Measurements from ENCODE around the gene SLC38A4. TPM values are rescaled to one million over a fixed set of nuclear protein-coding genes. Genes with fewer than 3 reads are reported as not detected.
"Not testable (repeated sequence)": the region's sequence is repeated elsewhere in the genome, so short reads cannot be mapped to it uniquely, and the experiment has no call there.

SLC38A4 gene
- polyA plus RNA-seq (2012; ENCODE audit: low read depth, missing spikeins): not detected

GRCh38 chr12:46825591-46826414 is at the start of gene SLC38A4:
SLC38A4 (minus strand) TSS chr12:46825997; CDS start chr12:46793071, 32,926 bp downstream.
- FAIRE-seq: no peak
- TF ChIP-seq TAF1 (IDR thresholded peaks at IDR 0.05; ENCODE audit: low read depth, low read length): no peak
- DNase-seq (ENCODE audit: insufficient read length, low spot score): no peak

- FAIRE-seq (no peak), DNase-seq (ENCODE audit: insufficient read length, low spot score) (no peak)
- TF ChIP-seq POLR2AphosphoS5 (IDR thresholded peaks at IDR 0.05; ENCODE audit: low read depth, low read length) (no peak), SPI1 (IDR thresholded peaks at IDR 0.05; ENCODE audit: low read depth, low read length) (no peak), PAX5 (IDR thresholded peaks at IDR 0.05; ENCODE audit: insufficient read depth, low read length, severe bottlenecking) (no peak), POU2F2 (IDR thresholded peaks at IDR 0.05; ENCODE audit: low read depth, low read length) (no peak), POLR2A (IDR thresholded peaks at IDR 0.05; ENCODE audit: low read depth, low read length) (no peak), TAF1 (IDR thresholded peaks at IDR 0.05; ENCODE audit: low read depth, low read length) (no peak)
Measured at GRCh38 chr12:46875095-46875494, 49.3 kb upstream of the SLC38A4 start.

- DNase-seq (ENCODE audit: insufficient read length, low spot score) (no peak), FAIRE-seq (no peak)
- TF ChIP-seq POU2F2 (IDR thresholded peaks at IDR 0.05; ENCODE audit: low read depth, low read length) (no peak), TAF1 (IDR thresholded peaks at IDR 0.05; ENCODE audit: low read depth, low read length) (no peak)
Measured at GRCh38 chr12:46874642-46875041, 48.8 kb upstream of the SLC38A4 start.

GRCh38 chr12:46872135-46872534 is 46.3 kb upstream of the SLC38A4 start:
- DNase-seq (ENCODE audit: insufficient read length, low spot score) (no peak), FAIRE-seq (no peak)
- TF ChIP-seq POLR2A (IDR thresholded peaks at IDR 0.05; ENCODE audit: low read depth, low read length) (no peak), PAX5 (IDR thresholded peaks at IDR 0.05; ENCODE audit: insufficient read depth, low read length, severe bottlenecking) (no peak)

- no peak for TF ChIP-seq PAX5 (IDR thresholded peaks at IDR 0.05; ENCODE audit: insufficient read depth, low read length, severe bottlenecking)
- TF ChIP-seq POLR2AphosphoS5 (IDR thresholded peaks at IDR 0.05; ENCODE audit: low read depth, low read length): no peak
- TF ChIP-seq POLR2A (IDR thresholded peaks at IDR 0.05; ENCODE audit: low read depth, low read length): no peak
- no peak for TF ChIP-seq POU2F2 (IDR thresholded peaks at IDR 0.05; ENCODE audit: low read depth, low read length)
- no peak for TF ChIP-seq SPI1 (IDR thresholded peaks at IDR 0.05; ENCODE audit: low read depth, low read length)
- no peak for TF ChIP-seq TAF1 (IDR thresholded peaks at IDR 0.05; ENCODE audit: low read depth, low read length)
- no peak for FAIRE-seq
- DNase-seq (ENCODE audit: insufficient read length, low spot score): no peak
Measured at GRCh38 chr12:46865311-46865710, 39.5 kb upstream of the SLC38A4 start.

GRCh38 chr12:46858368-46858767 is 32.6 kb upstream of the SLC38A4 start:
- FAIRE-seq: no peak
- DNase-seq (ENCODE audit: insufficient read length, low spot score): no peak
- TF ChIP-seq SPI1 (IDR thresholded peaks at IDR 0.05; ENCODE audit: low read depth, low read length): no peak
- no peak for TF ChIP-seq PAX5 (IDR thresholded peaks at IDR 0.05; ENCODE audit: insufficient read depth, low read length, severe bottlenecking)
- TF ChIP-seq POU2F2 (IDR thresholded peaks at IDR 0.05; ENCODE audit: low read depth, low read length): no peak
- no peak for TF ChIP-seq POLR2A (IDR thresholded peaks at IDR 0.05; ENCODE audit: low read depth, low read length)
- no peak for TF ChIP-seq TAF1 (IDR thresholded peaks at IDR 0.05; ENCODE audit: low read depth, low read length)
- no peak for TF ChIP-seq POLR2AphosphoS5 (IDR thresholded peaks at IDR 0.05; ENCODE audit: low read depth, low read length)

- TF ChIP-seq POU2F2 (IDR thresholded peaks at IDR 0.05; ENCODE audit: low read depth, low read length) (no peak), TAF1 (IDR thresholded peaks at IDR 0.05; ENCODE audit: low read depth, low read length) (no peak), PAX5 (IDR thresholded peaks at IDR 0.05; ENCODE audit: insufficient read depth, low read length, severe bottlenecking) (no peak), POLR2AphosphoS5 (IDR thresholded peaks at IDR 0.05; ENCODE audit: low read depth, low read length) (no peak), SPI1 (IDR thresholded peaks at IDR 0.05; ENCODE audit: low read depth, low read length) (no peak)
- FAIRE-seq: no peak
- DNase-seq (ENCODE audit: insufficient read length, low spot score): no peak
Measured at GRCh38 chr12:46857486-46857885, 31.7 kb upstream of the SLC38A4 start.

- FAIRE-seq: no peak
- TF ChIP-seq POU2F2 (IDR thresholded peaks at IDR 0.05; ENCODE audit: low read depth, low read length) (no peak), TAF1 (IDR thresholded peaks at IDR 0.05; ENCODE audit: low read depth, low read length) (no peak), PAX5 (IDR thresholded peaks at IDR 0.05; ENCODE audit: insufficient read depth, low read length, severe bottlenecking) (no peak), SPI1 (IDR thresholded peaks at IDR 0.05; ENCODE audit: low read depth, low read length) (no peak), POLR2AphosphoS5 (IDR thresholded peaks at IDR 0.05; ENCODE audit: low read depth, low read length) (no peak)
- DNase-seq (ENCODE audit: insufficient read length, low spot score): no peak
Measured at GRCh38 chr12:46855760-46856159, 30.0 kb upstream of the SLC38A4 start.

GRCh38 chr12:46854188-46854587 is 28.4 kb upstream of the SLC38A4 start:
- not testable (repeated sequence) for FAIRE-seq; DNase-seq (ENCODE audit: insufficient read length, low spot score)

- DNase-seq (ENCODE audit: insufficient read length, low spot score); FAIRE-seq: not testable (repeated sequence)
Measured at GRCh38 chr12:46848792-46849191, 23.0 kb upstream of the SLC38A4 start.

GRCh38 chr12:46847001-46847400 is 21.2 kb upstream of the SLC38A4 start:
- no peak for DNase-seq (ENCODE audit: insufficient read length, low spot score)
- FAIRE-seq: no peak
- no peak for TF ChIP-seq PAX5 (IDR thresholded peaks at IDR 0.05; ENCODE audit: insufficient read depth, low read length, severe bottlenecking)
- TF ChIP-seq POLR2A (IDR thresholded peaks at IDR 0.05; ENCODE audit: low read depth, low read length): no peak
- no peak for TF ChIP-seq SPI1 (IDR thresholded peaks at IDR 0.05; ENCODE audit: low read depth, low read length)
- no peak for TF ChIP-seq POU2F2 (IDR thresholded peaks at IDR 0.05; ENCODE audit: low read depth, low read length)
- no peak for TF ChIP-seq POLR2AphosphoS5 (IDR thresholded peaks at IDR 0.05; ENCODE audit: low read depth, low read length)
- no peak for TF ChIP-seq TAF1 (IDR thresholded peaks at IDR 0.05; ENCODE audit: low read depth, low read length)
